Renal cortex interstitium (tissue), 11 donors: Measurements from ENCODE around the gene GNG7. TPM values are rescaled to one million over a fixed set of nuclear protein-coding genes. Genes with fewer than 3 reads are reported as not detected.
"Not testable (repeated sequence)": the region's sequence is repeated elsewhere in the genome, so short reads cannot be mapped to it uniquely, and the experiment has no call there.

ENCODE experiments used
- DNase-seq, 11 donors: peaks; one replicate each; pipeline ENCODE4 v3.0.0-alpha.2; 2013; ENCODE audit warnings: low read depth in 9 of 11, low spot score in 4 of 11; ENCODE audit errors: extremely low read depth in 1 of 11
- polyA plus RNA-seq, 3 donors: library from polyadenylated mRNA; unstranded; fragments of 120-200 nt; gene quantifications; one replicate each; pipeline ENCODE4 v1.2.1, GENCODE V29; 2013; ENCODE audit not compliant: insufficient read length in 3 of 3

GNG7 gene
- polyA plus RNA-seq, 3 donors: 5.1 to 7.2 (median 5.9) TPM

GRCh38 chr19:2477732-2478191, 224.7 kb downstream of the GNG7 start:
- no peak for DNase-seq

DNA sequence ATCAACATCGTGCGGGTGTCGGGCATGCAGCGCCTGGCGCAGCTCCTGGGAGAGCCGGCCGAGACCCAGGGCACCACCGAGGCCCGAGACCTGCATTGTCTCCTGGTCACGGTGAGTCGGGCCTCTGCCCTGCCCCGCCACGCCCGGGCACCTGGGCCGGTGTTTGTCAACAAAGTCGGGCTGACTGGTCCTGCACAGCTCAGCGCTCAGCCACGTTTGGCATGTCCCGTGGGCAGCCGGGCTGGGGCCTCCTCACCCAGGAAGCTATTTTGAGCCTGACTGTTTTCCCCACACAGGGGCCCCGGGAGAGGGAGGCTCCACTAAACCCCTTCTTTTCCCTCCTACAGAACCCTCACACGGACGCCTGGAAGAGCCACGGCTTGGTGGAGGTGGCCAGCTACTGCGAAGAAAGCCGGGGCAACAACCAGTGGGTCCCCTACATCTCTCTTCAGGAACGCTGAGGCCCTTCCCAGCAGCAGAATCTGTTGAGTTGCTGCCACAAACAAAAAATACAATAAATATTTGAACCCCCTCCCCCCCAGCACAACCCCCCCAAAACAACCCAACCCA, 225.3 kb downstream of the GNG7 start:
- DNase-seq: no peak

DNA sequence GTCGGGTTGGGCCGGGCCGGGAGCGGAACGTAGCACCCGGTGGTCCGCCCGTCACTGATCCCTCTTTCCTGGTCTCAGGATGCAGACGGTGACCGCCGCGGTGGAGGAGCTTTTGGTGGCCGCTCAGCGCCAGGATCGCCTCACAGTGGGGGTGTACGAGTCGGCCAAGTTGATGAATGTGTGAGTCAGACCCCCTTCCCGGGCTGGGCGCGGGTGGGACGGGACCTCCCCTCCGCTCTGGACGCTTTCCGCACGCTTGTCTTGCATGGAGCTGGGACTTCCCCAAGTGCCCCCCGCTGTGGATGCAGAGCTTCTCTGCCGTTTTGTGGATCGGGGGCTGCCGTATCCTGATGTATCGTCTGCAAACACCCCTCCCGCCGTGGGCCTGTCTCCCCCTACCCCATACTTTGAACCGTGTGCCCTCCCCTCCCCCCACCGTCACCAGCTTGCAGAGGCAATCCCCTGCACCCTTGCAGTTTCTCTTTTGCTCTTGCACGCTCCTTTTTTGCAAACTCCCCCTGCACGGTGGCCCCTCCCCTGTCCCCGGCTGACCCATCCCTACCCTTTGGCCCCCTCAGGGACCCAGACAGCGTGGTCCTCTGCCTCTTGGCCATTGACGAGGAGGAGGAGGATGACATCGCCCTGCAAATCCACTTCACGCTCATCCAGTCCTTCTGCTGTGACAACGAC, 225.9 kb downstream of the GNG7 start:
- DNase-seq: no peak

- peak; percentile 93 to 98 (median 96) for DNase-seq
These were observed 226.6 kb downstream of the GNG7 start, which contains the start of gene GADD45B for GRCh38 chr19:2475702-2476450. Gene GADD45B, plus strand, starts transcription at chr19:2476127. Its CDS starts 232 bp downstream, at chr19:2476359.

DNA sequence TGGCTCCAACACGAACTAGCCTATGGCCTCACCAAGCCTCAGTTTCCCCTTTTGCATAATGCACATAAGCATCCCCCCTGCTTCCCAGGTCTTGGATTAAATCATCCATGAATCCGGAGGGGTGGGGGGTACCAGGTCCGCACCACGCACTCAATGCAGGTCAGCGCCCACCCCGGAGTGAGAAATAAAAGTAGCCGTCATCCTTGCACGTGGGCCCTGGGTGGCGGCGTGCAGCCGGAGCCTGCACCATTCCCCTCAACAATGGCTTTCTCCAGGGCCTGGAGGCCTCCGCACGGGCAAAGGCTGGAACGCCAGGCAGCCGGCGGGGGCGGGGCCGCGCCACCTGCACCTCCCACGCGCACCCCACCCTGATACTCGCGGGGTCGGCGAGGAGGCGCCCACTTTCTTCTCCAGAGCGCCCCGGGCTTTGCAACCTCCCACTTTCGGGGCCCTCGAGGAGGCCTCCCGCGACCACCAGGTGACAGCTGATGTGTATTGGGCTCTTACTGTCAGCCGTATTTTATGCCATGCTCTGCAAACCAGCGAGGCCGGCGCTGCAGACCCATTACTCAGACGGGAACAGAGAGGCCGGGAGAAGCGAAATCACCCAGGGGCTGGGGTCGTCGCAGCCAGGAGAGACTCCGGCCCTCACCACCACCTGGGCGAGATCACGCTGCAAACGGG, 227.3 kb downstream of the GNG7 start:
- DNase-seq: no peak

DNA sequence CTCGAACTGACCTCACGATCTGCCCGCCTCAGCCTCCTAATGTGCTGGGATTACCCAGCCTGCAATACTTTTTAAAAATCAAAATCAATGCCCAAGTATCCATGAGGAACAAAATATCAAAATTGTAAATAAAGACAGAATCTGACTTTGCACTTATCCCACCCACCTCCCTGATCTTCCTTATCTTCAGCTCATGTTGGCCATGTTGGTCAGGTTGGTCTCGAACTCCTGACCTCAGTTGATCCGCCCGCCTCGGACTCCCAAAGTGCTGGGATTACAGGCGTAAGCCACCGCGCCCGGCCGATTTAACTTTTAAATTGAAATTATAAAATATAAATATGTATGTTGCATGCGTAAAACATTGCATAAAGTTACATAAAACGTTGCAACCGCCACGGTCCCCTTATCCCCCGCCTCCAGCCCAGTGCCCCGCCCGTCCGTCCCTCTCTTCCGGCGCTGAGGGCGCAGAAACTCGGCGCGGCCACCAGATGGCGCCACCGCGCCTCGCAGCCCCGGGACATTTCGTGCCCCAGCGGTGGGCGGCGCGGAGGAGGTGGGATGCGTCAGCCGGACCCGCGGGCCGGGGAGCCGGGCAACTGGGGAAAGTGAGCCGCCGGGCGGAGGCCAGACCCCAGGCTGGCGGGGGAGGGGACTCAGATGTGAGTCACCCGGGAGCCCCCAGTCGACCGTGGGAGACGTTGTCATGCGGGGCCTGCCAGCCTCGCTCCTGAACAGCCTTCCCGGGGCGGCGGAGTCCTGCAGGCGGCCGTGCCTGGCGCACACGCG, 228.1 kb downstream of the GNG7 start:
- peak in 2 of 11 donors; percentile 81 for DNase-seq

DNA sequence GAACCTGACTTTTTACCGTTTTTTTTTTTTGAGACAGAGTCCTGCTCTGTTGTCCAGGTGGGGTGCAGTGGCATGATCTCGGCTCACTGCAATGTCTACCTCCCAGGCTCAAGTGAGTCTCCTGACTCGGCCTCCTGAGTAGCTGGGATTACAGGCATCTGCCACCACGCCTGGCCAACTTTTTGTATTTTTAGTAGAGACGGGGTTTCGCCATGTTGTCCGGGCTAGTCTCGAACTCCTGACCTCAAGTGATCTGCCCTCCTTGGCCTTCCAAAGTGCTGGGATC, 232.6 kb downstream of the GNG7 start:
- DNase-seq: not testable (repeated sequence)

- no peak for DNase-seq
These were observed 233.2 kb downstream of the GNG7 start for GRCh38 chr19:2469102-2469914.

- DNase-seq: no peak
These were observed 233.9 kb downstream of the GNG7 start for GRCh38 chr19:2468596-2468995.

DNA sequence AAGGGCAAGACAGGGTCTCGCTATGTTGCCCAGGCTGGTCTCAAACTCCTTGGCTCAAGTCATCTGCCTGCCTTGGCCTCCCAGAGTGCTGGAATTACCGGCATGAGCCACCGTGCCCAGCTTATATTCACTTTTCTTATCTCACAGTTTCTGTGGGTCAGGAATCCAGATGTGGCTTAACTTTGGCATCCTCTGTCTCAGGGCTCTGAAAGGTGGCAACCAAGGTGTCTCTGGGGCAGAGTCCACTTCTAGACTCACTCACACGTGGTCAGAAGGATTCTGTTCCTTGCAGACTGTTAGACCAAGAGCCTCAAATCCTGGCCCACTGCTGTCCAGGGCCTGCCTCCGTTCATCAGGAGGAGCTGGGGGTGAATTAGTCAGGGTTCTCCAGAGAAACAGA, 238.1 kb downstream of the GNG7 start:
- no peak for DNase-seq

DNA sequence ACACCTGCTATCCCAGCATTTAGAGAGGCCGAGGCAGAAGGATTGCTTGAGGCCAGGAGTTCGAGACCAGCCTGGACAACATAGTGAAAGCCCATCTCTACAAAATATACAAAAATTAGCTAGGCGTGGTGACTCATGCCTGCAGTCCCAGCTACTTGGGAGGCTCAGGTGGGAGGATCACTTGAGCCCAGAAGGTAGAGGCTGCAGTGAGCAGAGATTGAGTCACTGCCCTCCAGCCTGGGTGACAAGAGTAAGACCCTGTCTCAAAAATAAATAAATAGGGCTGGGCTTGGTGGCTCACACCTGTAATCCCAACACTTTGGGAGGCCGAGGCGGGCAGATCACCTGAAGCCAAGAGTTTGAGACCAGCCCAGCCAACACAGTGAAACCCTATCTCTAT, 238.8 kb downstream of the GNG7 start:
- not testable (repeated sequence) for DNase-seq

DNA sequence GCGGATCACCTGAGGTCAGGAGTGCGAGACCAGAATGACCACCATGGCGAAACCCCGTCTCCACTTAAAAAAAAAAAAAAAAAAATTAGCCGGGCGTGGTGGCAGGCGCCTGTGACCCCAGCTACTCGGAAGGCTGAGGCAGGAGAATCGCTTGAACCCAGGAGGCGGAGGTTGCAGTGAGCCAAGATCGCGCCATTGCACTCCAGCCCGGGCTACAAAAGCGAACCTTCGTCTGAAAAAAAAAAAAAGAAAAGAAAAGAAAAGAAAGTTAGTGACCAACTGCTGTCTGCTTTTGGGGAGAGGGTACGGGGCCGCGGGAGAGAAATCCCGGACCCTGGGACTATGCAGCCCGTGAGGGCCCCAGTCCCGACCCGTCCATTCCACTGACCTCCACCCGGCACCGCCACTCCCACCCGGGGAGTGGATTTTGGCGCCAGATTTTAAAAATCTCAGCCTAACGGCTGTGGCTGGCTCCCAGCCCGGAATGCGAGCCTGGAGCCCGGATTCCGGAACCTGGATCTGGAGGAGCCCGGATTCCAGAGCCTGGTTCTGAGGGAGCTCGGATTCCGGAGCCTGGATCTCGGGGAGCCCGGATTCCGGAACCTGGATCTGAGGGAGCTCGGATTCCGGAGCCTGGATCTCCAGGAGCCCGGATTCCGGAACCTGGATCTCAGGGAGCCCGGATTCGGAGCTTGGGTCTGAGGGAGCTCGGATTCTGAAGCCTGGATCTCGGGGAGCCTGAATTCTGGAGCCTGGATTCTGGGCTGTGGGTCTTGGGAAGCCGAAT, 239.7 kb downstream of the GNG7 start:
- peak; percentile 85 to 97 (median 91) for DNase-seq

- peak in 1 of 11 donors; percentile 29 for DNase-seq
These were observed 240.5 kb downstream of the GNG7 start for GRCh38 chr19:2461751-2462634.
